ENCODE data around the gene TGFBR3.

GRCh38 chr1:91784191-91784590 lies 101.8 kb downstream of the TGFBR3 start:
- TF ChIP-seq POLR2AphosphoS5 (IDR thresholded peaks at IDR 0.05; ENCODE audit: low read depth, low read length): no peak
- TF ChIP-seq POLR2A (IDR thresholded peaks at IDR 0.05; ENCODE audit: low read depth, low read length): no peak
